ENCODE data around the gene DCLRE1B. TPM values are rescaled to one million over a fixed set of nuclear protein-coding genes. Genes with fewer than 3 reads are reported as not detected.
A peak's percentile ranks its signal among the peaks of the same experiment; 100 is the strongest.

Gene DCLRE1B
- total and polyA plus RNA-seq, 9 of the 15 experiments (the other 6 are each of a cell fraction or from before 2014, with no cell fraction given), result 10.6 to 28.8 (median 17.2) TPM

- TF ChIP-seq HDAC3 (IDR thresholded peaks at IDR 0.05; ENCODE audit: borderline replicate concordance, partially characterized antibody) (no peak), STAG1 (CRISPR knock-in tag; IDR thresholded peaks at IDR 0.05; ENCODE audit: borderline replicate concordance) (no peak), FOXM1 (IDR thresholded peaks at IDR 0.05; ENCODE audit: low read depth) (no peak), FOXM1 (CRISPR knock-in tag; IDR thresholded peaks at IDR 0.05; ENCODE audit: low read depth) (no peak), POLR2H (tag; IDR thresholded peaks at IDR 0.05; ENCODE audit: low read depth) (peak; percentile 44; the same call in 1 of the 2 replicates), YBX1 (IDR thresholded peaks at IDR 0.05) (no peak), AFF1 (IDR thresholded peaks at IDR 0.05; ENCODE audit: low read depth in 1 of 2, partially characterized antibody in 2 of 2) (peak in 1 of 2 experiments; percentile 29), ZNF75A (CRISPR knock-in tag; IDR thresholded peaks at IDR 0.05) (no peak), ZNF165 (CRISPR knock-in tag; IDR thresholded peaks at IDR 0.05; ENCODE audit: borderline replicate concordance) (no peak), MITF (IDR thresholded peaks at IDR 0.05) (no peak), ATF3 (IDR thresholded peaks at IDR 0.05) (peak; percentile 66), ATF3 (CRISPR knock-in tag; conservative IDR thresholded peaks at IDR 0.05) (0 out of 2 replicates have a peak, but pooled peaks have one; percentile 19), SIN3A (IDR thresholded peaks at IDR 0.05; ENCODE audit: borderline replicate concordance in 2 of 2, control insufficient read depth in 1 of 2, low read depth in 2 of 2, low read length in 2 of 2) (no peak), ETV5 (CRISPR knock-in tag; IDR thresholded peaks at IDR 0.05; ENCODE audit: low read depth) (no peak), XRCC5 (IDR thresholded peaks at IDR 0.05; ENCODE audit: low read depth, low read length) (no peak), ZNF583 (CRISPR knock-in tag; IDR thresholded peaks at IDR 0.05) (no peak), SREBF2 (CRISPR knock-in tag; IDR thresholded peaks at IDR 0.05) (no peak), C11orf30 (IDR thresholded peaks at IDR 0.05; ENCODE audit: low read depth) (no peak), ZNF253 (CRISPR knock-in tag; conservative IDR thresholded peaks at IDR 0.05) (no peak), TCF3 (CRISPR knock-in tag; IDR thresholded peaks at IDR 0.05) (peak; percentile 41; the same call in 1 of the 2 replicates), SMARCE1 (IDR thresholded peaks at IDR 0.05) (peak; percentile 54; the same call in 1 of the 2 replicates), ESRRA (IDR thresholded peaks at IDR 0.05; ENCODE audit: borderline replicate concordance, low read depth) (peak; percentile 36; the same call in 1 of the 2 replicates), HIVEP1 (CRISPR knock-in tag; IDR thresholded peaks at IDR 0.05) (no peak)
Measured at GRCh38 chr1:113931451-113931851, 26.3 kb downstream of the DCLRE1B start (continued).

Measured in K562 (cell line).